ENCODE results near the gene CPM. TPM values are rescaled to one million over a fixed set of nuclear protein-coding genes. Genes with fewer than 3 reads are reported as not detected.
"Not testable (repeated sequence)": the region's sequence is repeated elsewhere in the genome, so short reads cannot be mapped to it uniquely, and the experiment has no call there.

CPM gene
- total and polyA plus RNA-seq, 2 donors (not counting 3 experiments of a cell fraction or from before 2014, with no cell fraction given) = not detected

- intact Hi-C loops (cut with micrococcal nuclease); POLR2A ChIA-PET; H3K4me1 ChIP-seq (ENCODE audit: control insufficient read depth, extremely low read depth, insufficient read depth, low read length); FAIRE-seq; H3K9ac ChIP-seq (replicated peaks; ENCODE audit: extremely low read depth, insufficient read depth, low read length); DNase-seq (ENCODE audit: low read depth, low spot score); H2AFZ ChIP-seq (ENCODE audit: low read depth, low read length); H3K9me1 ChIP-seq (replicated peaks; ENCODE audit: control insufficient read depth, extremely low read depth, insufficient read depth, low read length); H3K27me3 ChIP-seq (ENCODE audit: control insufficient read depth in 2 of 2, insufficient read depth in 2 of 2, low read length in 2 of 2); CTCF ChIA-PET; dilution Hi-C loops (cut with MboI; ENCODE audit: extremely low pct_ligation_motif_present, low sequenced_read_pairs); BruUV-seq (replicated peaks); H3K4me2 ChIP-seq (ENCODE audit: insufficient read depth, low read length); H3K9me3 ChIP-seq (replicated peaks; ENCODE audit: control insufficient read depth, insufficient read depth, low read length); H3K27ac ChIP-seq (ENCODE audit: insufficient read depth, low read depth, low read length): not testable (repeated sequence)
- Histone ChIP-seq H3K36me3 (ENCODE audit: control insufficient read depth in 2 of 2, extremely low read depth in 1 of 2, insufficient read depth in 2 of 2, low read length in 2 of 2) (peaks cover 0 to 24% of the 10 kb centered on the region in 2 experiments), H4K20me1 (replicated peaks; ENCODE audit: control insufficient read depth, extremely low read depth, insufficient read depth, low read length) (peaks cover 24% of the 10 kb centered on the region), H3K4me3 (replicated peaks in 1 of 3; ENCODE audit: insufficient read depth in 1 of 3, low read depth in 1 of 3, low read length in 3 of 3) (peak overlapping the region; percentile 57 to 82 (median 68)), H3K79me2 (ENCODE audit: control insufficient read depth, insufficient read depth, low read length) (peaks cover 65% of the 10 kb centered on the region)
These were observed 123.0 kb downstream of the CPM start for GRCh38 chr12:68810027-68810389.

DNA sequence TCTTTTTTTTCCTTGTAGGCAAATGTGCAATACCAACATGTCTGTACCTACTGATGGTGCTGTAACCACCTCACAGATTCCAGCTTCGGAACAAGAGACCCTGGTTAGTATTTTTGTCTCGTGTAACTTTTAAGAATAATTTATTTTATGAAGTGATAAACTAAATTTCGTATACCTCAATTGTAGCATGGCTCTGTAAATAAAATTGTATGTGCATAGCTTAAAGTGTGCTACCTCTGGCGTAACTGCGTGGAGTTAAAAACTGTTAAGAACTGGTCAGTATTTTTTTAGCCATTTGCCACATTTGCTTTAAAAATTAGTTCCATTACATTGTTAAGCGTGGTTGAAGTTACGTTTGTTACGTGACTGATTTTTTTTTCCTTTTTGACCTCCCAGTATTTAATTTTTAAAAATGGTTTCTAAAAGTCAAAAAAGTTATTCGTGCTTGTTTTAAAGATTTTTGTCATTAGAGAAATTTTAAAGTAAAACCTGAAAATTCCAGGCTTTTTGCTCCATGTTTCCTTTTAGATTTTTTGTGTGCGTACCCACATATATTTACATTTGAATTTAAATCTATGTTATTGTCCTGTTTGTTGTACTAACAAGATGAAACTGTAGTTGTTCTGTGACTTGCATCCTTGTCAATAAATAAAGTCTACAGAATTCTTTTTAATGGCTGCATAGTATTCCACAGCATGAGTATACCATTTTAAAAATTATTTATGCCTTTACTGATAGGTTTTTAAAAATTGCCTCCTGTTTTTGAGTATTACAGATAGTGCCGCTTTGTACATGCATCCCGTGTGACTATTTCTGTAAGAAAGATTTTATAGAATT, 123.6 kb downstream of the CPM start:
- no peak for FAIRE-seq
- intact Hi-C loops (cut with micrococcal nuclease) (loop anchor here (2.0 to 10.0 kb wide), 5 partner anchors 13 to 585 kb away; partner anchors contain the start of genes IL26 and RAP1B), dilution Hi-C loops (cut with MboI; ENCODE audit: extremely low pct_ligation_motif_present, low sequenced_read_pairs) (no loop called here)
- no peaks in the 10 kb centered on the region for H3K27me3 ChIP-seq (ENCODE audit: control insufficient read depth in 2 of 2, insufficient read depth in 2 of 2, low read length in 2 of 2)
- peaks cover 59% of the 10 kb centered on the region for H3K79me2 ChIP-seq (ENCODE audit: control insufficient read depth, insufficient read depth, low read length)
- H3K9me1 ChIP-seq (replicated peaks; ENCODE audit: control insufficient read depth, extremely low read depth, insufficient read depth, low read length) = no peaks in the 10 kb centered on the region
- H3K4me1 ChIP-seq (ENCODE audit: control insufficient read depth, extremely low read depth, insufficient read depth, low read length) = peaks cover 8% of the 10 kb centered on the region
- no peaks in the 10 kb centered on the region for H3K9me3 ChIP-seq (replicated peaks; ENCODE audit: control insufficient read depth, insufficient read depth, low read length)
- peak overlapping the region; percentile 65 for H3K4me2 ChIP-seq (ENCODE audit: insufficient read depth, low read length)
- ChIA-PET POLR2A (interaction anchor here (1.0 to 3.0 kb wide), 6 partner anchors 9 to 64 kb away, joined by 3 to 21 read pairs (median 6); partner anchors contain the start of gene SLC35E3), CTCF (interaction anchor here (0.9 to 3.0 kb wide), 8 partner anchors 9 to 95 kb away, joined by 3 to 35 read pairs (median 4); partner anchors contain the start of gene SLC35E3)
- DNase-seq (ENCODE audit: low read depth, low spot score) = no peak
- peak overlapping the region; percentile 82 for H3K27ac ChIP-seq (ENCODE audit: insufficient read depth, low read depth, low read length)
- no peak for TF ChIP-seq JUN (IDR thresholded peaks at IDR 0.05; ENCODE audit: borderline replicate concordance, insufficient read depth, insufficient read length, low read depth)
- no peak for TF ChIP-seq CTCF (IDR thresholded peaks at IDR 0.05; ENCODE audit: extremely low read depth in 1 of 2, insufficient read depth in 1 of 2, low read depth in 1 of 2, low read length in 2 of 2)
- no peak for TF ChIP-seq MYC (IDR thresholded peaks at IDR 0.05; ENCODE audit: low read depth, low read length)
- no peak for TF ChIP-seq POLR2A (IDR thresholded peaks at IDR 0.05; ENCODE audit: low read depth, low read length)
- no peak for TF ChIP-seq GATA2 (IDR thresholded peaks at IDR 0.05; ENCODE audit: insufficient read depth, insufficient read length, low read depth, low read length)
- TF ChIP-seq POLR2AphosphoS5 (IDR thresholded peaks at IDR 0.05; ENCODE audit: insufficient read depth, low read depth, low read length) = no peak
- TF ChIP-seq, protein P1, sequence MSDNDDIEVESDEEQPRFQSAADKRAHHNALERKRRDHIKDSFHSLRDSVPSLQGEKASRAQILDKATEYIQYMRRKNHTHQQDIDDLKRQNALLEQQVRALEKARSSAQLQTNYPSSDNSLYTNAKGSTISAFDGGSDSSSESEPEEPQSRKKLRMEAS (IDR thresholded peaks at IDR 0.05; ENCODE audit: insufficient read depth, insufficient read length) = no peak
- no peak for TF ChIP-seq FOS (IDR thresholded peaks at IDR 0.05; ENCODE audit: borderline replicate concordance, insufficient read depth, low read length)
- TF ChIP-seq EZH2 (IDR thresholded peaks at IDR 0.05; ENCODE audit: borderline replicate concordance, low read depth, low read length, severe bottlenecking) = no peak
- H3K36me3 ChIP-seq (ENCODE audit: control insufficient read depth in 2 of 2, extremely low read depth in 1 of 2, insufficient read depth in 2 of 2, low read length in 2 of 2) = peaks cover 0 to 20% of the 10 kb centered on the region in 2 experiments
- peak overlapping the region; percentile 95 for H3K9ac ChIP-seq (replicated peaks; ENCODE audit: extremely low read depth, insufficient read depth, low read length)
- H2AFZ ChIP-seq (ENCODE audit: low read depth, low read length) = no peak overlapping the region
- BruUV-seq (replicated peaks) = TSS peak; percentile 51
- H3K4me3 ChIP-seq (replicated peaks in 1 of 3; ENCODE audit: insufficient read depth in 1 of 3, low read depth in 1 of 3, low read length in 3 of 3) = peak overlapping the region; percentile 57 to 82 (median 68)
- peaks cover 18% of the 10 kb centered on the region for H4K20me1 ChIP-seq (replicated peaks; ENCODE audit: control insufficient read depth, extremely low read depth, insufficient read depth, low read length)
